COLO829 (cell line): ENCODE data around the gene PTPRG.

ENCODE experiments used
- DNase-seq: peaks from one replicate; pipeline ENCODE4 v3.0.0; 2012; ENCODE audit warnings: low spot score

The PTPRG gene

DNA sequence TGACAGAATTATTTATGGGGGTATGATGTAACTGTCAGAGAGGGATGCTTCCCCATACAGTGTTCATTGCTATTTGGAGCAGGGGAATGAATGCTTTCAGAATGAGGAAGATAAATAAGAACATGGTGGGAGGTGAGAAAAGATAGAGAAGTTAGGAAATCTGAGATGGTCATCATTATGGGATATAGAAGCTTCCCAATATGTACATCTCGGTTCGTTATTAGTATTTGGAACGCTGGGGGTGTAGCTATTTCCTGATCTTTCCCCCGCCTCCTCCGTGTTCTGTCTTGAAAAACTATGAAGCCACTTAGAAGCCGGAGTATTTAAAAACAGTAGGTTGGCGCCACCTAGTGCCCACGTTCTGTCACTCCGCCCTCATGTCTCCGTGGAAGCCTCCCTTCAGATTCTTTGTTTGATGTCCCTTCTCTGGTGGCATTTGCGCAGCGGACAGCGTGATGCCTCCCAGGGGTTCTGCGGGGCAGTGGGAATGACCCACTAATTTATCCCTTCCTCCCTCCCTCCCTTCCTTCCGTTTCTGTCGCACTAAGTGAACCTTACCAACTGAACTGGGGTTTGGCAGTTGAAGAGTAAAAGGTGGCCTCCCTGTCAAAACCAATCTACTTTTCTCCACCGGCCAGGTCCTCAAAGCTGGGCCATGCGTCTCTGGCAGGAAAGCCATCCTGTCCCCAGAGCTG, 627.5 kb downstream of the PTPRG start:
- peak; percentile 89 for DNase-seq

GRCh38 chr3:62189376-62189698, 628.0 kb downstream of the PTPRG start:
- no peak for DNase-seq

- no peak for DNase-seq
Measured at GRCh38 chr3:62192891-62193290, 631.5 kb downstream of the PTPRG start.

DNA sequence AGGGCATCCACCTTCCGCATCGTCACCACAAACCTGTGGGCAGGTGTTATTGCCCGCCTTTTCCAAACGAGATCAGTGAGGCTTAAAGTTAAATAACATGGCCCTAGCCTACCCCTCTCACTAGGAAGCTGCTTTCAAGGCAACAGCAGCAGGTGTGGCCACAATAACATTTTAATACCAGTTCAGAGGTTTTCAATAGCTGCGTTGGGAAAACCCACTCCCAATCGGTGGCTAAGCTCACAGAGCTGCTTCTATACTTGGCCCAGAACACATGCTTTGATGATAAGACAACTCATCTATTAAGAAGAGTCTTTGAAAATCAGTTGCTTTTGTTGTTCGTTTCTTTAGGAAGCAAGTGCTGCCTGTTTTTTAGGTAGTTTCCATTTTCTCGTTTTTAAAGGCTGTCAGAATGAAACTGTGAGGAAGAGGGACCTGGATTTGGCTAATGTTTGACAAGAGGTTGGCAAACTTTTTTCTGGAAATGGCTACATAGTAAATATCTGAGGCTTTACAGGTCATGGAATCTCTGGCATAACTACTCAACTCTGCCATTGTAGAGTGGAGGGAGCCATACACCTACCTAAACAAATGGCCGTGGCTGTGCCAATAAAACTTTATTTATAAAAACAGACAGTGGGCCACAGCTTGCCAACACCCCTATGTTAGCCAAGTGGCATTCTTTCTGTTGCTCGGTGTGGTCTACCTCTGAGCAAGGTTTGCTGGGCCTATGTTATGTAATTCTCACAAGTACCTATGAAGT, 632.4 kb downstream of the PTPRG start:
- no peak for DNase-seq

- DNase-seq, result no peak
Measured at GRCh38 chr3:62197350-62198012, 636.1 kb downstream of the PTPRG start.

DNA sequence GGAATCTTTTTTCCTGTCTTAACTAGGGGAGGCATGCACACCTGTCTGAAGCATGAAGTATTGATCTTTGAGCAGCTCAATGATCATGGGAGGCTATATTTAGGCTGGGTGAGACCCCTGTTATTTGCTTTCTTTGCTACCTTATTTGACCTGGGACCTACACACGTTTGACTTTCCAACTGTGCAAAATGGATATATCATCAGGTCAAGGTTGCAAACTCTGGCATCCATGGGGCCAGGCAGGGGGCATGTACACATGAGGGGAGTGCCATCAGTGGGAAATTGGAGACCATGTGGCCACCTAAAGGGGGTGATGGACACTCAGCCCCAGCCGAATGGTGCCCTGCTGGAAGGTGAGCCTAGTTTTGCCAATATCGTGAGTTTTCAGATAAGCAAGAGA, 637.8 kb downstream of the PTPRG start:
- no peak for DNase-seq

GRCh38 chr3:62201438-62202035, 640.2 kb downstream of the PTPRG start:
- DNase-seq, result peak; percentile 73

- no peak for DNase-seq
Measured at GRCh38 chr3:62203152-62203551, 641.8 kb downstream of the PTPRG start.

DNA sequence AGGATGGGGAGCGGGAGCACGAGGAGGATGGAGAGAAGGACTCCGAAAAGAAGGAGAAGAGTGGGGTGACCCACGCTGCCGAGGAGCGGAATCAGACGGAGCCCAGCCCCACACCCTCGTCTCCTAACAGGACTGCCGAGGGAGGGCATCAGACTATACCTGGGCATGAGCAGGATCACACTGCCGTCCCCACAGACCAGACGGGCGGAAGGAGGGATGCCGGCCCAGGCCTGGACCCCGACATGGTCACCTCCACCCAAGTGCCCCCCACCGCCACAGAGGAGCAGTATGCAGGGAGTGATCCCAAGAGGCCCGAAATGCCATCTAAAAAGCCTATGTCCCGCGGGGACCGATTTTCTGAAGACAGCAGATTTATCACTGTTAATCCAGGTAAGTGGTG, 642.2 kb downstream of the PTPRG start:
- no peak for DNase-seq

DNA sequence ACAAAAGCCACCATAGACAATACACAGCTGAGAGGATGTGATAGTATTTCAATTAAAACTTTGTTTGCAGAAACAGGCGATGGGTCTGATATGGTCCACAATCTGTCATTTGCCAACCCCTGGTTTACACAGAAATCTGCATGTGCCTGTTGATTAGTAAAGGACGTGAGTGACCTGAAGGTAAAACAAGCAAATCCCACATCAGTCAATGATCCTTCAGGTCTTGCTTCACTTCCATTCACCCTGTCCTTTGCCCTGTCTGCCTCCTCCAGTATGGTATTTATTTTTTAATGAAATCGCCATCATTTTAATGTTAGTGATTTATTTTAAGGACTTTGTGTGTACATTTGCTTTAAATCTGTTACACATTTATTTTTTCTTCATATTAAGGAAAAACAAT, 645.8 kb downstream of the PTPRG start:
- DNase-seq, result no peak

DNA sequence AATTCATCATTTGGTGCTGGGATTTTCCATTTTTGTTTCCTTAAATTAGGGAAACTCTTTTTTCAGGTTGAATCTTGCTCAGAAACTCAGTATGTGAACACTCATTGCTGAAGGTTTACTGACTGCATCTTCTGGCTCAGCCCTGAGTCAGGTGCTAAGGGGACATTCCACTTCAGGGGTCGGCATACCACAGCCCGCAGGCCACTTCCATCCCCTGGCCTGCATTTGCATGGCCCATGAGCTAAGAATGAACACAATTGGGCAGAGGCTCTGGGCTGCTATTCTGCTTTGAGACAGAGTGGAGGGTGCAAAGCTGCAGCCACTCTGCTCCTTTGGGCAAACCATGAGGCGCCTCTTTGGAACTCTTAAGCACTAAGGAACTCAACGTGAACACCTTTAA, 647.0 kb downstream of the PTPRG start:
- no peak for DNase-seq

DNA sequence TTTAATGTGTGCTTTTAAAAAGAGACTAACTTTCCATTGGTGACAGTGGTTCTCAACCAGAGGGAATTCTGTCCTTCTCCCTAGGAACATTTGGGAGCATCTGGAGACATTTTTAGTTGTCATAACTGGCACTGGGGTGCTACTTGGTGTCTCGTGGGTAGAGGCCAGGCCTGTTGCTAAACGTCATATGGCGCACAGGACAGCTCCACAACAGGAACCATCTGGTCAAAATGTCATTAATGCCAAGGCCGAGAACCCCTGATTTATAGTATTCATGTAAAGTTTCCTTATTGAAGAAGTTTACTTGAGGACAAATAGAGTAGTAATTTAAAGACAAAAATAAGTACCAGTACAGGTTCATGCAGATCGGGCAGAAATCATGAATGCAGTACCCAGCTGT, 647.7 kb downstream of the PTPRG start:
- no peak for DNase-seq

DNA sequence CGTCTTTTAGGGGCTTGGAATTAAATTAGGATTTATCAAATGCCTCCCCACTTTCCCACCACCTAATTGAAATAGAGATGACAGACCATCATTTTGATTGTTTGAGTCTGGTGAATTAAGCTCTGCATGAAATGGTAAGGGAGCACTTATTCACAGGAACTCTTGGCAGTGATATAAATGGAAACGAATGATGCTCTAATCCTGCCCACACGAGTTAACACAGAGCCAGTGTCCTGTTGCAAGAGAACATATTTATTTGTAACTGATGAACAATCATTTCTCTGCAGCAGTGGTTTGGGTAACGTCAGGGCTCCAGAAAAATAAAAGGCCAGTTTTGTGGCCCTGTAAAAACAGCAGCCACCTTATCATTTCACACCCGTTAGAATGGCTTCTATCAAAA, 648.6 kb downstream of the PTPRG start:
- DNase-seq, result no peak

- DNase-seq, result no peak
Measured at GRCh38 chr3:62211675-62212429, 650.5 kb downstream of the PTPRG start.

DNA sequence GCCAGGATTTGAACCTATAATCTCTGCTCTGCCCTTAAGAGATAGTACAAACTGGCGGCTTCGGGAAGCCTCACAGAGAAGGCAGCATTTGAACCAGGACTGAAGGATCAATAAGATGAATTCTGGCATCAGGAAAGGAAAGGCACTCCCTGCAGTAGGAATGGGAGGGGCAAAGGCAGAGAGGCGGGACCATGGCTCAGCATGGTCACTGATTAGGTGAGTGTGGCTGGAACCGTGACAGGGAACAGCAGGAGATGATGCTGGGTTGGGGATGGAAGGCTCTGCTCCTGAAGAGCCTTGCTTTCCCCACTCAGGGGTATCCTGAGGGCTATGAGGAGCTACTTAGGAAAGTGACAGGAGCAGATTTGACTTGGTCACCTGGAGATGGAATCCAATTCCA, 653.5 kb downstream of the PTPRG start:
- DNase-seq, result no peak

GRCh38 chr3:62220616-62221015, 659.2 kb downstream of the PTPRG start:
- no peak for DNase-seq

- DNase-seq, result no peak
Measured at GRCh38 chr3:62225051-62225450, 663.7 kb downstream of the PTPRG start.

DNA sequence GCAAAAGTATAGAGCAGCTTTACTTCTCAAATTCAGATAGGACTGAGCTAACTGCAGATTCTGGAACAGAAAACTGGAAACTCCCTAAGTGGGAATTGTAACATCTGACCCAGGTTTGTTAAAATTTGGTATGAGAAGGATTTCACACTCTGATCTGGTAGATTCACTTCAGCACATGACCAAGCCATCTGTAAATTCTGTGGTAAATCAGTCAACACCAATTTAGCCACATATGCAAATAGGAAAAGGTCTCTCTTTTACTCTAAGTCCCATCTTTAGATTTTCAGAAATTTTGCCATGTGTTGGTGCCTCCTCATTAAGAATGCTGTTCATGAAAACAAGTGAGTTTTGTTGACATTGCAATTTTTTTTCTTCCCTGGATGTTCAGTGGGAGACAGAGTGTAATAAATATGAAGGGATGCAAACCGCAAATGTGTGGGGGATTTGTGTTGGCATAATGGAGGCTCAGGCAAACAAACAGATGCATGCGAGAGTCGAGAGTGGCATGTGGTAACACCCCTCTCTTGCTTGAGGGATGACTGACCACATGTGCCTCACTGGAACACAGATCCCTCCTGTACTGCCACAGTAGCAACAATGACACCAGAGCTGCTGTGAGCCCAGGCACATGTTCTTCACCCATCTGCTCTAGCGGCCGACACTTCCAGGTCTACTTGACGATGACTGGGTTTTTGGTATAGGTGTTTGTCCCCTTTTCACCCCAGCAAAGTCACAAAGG, 665.4 kb downstream of the PTPRG start:
- DNase-seq, result no peak

DNA sequence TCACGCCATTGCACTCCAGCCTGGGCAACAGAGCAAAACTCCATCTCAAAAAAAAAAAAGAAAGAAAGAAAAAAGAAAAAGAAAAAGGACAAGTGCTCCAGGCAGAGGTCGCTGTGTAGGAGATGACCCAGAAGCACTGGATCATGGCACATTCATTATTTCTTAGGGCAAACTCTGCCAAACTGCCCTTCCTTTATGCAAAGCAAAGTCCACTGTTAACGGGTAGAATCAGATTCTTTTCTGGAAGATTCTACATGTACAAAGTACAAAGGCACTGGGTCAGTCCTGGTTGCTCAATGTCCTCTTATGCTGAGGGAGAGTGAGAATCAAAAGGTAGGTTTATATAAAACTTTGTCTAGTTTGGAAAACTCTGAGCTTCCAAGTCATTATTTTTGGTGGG, 667.1 kb downstream of the PTPRG start:
- no peak for DNase-seq

- no peak for DNase-seq
Measured at GRCh38 chr3:62229211-62229610, 667.8 kb downstream of the PTPRG start.

- DNase-seq, result peak; percentile 72
Measured at GRCh38 chr3:62229908-62230307, 668.5 kb downstream of the PTPRG start.

DNA sequence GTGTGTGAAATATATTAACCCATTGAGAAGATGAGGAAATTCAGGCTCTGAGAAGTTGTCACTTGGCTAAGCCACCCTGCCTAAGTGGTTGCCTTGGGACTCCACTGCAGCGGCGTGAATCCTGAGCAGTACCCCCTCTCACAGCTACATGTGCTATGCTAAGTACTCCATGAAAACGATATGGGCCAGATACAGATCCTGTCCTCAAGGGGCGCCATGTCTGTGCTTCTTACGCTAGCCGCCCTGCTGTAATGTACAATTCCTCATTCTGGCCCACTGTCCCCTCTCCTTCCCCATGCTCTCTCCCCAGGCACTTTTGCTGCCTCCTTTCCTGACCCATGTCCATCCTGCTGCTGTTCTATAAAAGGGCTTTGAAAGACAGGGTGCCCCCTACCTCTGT, 671.7 kb downstream of the PTPRG start:
- DNase-seq, result no peak
